Upper lobe of right lung (tissue), 1 donor: ENCODE results near the gene ABCA10. TPM values are rescaled to one million over a fixed set of nuclear protein-coding genes. Genes with fewer than 3 reads are reported as not detected.
"Not testable (repeated sequence)": the region's sequence is repeated elsewhere in the genome, so short reads cannot be mapped to it uniquely, and the experiment has no call there.

Source experiments
- ATAC-seq: fragments of 200-7000 bp; cut with Tn5 transposase; one replicate; pipeline ENCODE4 v1.9.1; 2020; ENCODE audit warnings: mild to moderate bottlenecking, moderate library complexity
- DNase-seq: peaks from one replicate; pipeline ENCODE4 v3.0.0-alpha.2; 2020
- H3K27ac ChIP-seq: fragments of 200-600 bp; one replicate; pipeline ENCODE4 v1.8.0; 2022
- H3K27me3 ChIP-seq: fragments of 200-600 bp; one replicate; pipeline ENCODE4 v1.8.0; 2022; ENCODE audit warnings: mild to moderate bottlenecking
- H3K36me3 ChIP-seq: fragments of 200-600 bp; one replicate; pipeline ENCODE4 v1.8.0; 2022
- H3K4me1 ChIP-seq: fragments of 200-600 bp; one replicate; pipeline ENCODE4 v1.8.0; 2022
- H3K4me3 ChIP-seq: fragments of 200-600 bp; one replicate; pipeline ENCODE4 v1.8.0; 2022; ENCODE audit warnings: mild to moderate bottlenecking
- H3K9me3 ChIP-seq: fragments of 200-600 bp; one replicate; pipeline ENCODE4 v1.8.0; 2022
- intact Hi-C: fragments of 100-400 bp; cut with DNase I; formaldehyde crosslinking; loops from one replicate; pipeline ENCODE4 v1.11.0; 2022
- total RNA-seq: library from RNA; stranded (reverse); fragmentation: NEBNext Ultra II Directional; extraction: Animal tissue kit (Norgen Biotek cat#: 25700); gene quantifications from one replicate; pipeline ENCODE4 v1.2.1, GENCODE V29; 2021
- TF ChIP-seq, protein P1 (sequence below): fragments of 200-600 bp; IDR thresholded peaks from one replicate; pipeline ENCODE4 v1.8.0; 2022; ENCODE audit warnings: antibody characterized with exemption
- donor health status: DM: no; HTN: yes; CAD: no; lungs with severe emphysema.

Gene ABCA10
- total RNA-seq, 1 donor from 2014 or later, result 9.2 TPM

DNA sequence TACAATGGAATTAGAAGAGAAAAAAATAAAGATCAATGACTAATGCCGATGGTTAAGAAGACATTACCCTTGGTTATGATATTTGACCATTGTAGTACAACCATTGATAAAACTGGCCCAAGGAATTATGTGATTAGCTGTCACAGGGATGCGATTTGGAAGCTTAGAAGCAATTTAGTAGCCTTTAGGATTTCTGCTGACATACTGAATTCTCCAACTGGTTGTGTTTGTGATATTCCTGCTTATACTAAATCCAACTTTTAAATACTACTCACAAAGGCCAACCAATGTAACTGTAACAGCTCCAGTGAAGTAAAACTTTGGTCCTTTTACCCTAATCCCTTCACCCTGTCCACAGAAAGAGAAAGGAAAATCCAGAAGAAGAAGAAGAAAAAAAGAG is 55.5 kb downstream of the ABCA10 start:
- intact Hi-C loops, result no loop called here
- H3K36me3 ChIP-seq, result peaks cover 4% of the 10 kb centered on the region

DNA sequence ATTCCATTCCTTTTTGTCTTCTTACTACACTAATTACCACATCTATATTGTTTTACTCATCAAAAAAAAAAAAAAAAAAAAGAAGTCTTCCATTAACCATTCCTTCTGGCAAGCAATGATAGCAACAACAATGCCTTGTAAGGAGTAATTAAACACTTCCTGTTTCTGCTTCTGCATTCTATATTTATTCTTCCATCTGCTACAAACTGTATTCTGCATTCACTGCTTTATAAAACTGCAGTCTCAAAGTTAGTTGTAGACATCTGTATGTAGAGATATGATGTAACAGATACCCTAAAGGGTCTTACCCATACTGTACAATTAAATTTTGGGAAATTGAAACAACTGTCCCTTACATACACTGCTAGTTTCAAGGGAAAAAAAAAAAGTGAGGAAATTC is 58.2 kb downstream of the ABCA10 start:
- Histone ChIP-seq H3K9me3 (no peaks in the 10 kb centered on the region), H3K27me3 (no peaks in the 10 kb centered on the region), H3K27ac (no peak overlapping the region), H3K4me1 (no peaks in the 10 kb centered on the region), H3K4me3 (no peak overlapping the region), H3K36me3 (peaks cover 4% of the 10 kb centered on the region)
- intact Hi-C loops, result no loop called here
- DNase-seq (no peak), ATAC-seq (no peak)
- TF ChIP-seq, protein P1, sequence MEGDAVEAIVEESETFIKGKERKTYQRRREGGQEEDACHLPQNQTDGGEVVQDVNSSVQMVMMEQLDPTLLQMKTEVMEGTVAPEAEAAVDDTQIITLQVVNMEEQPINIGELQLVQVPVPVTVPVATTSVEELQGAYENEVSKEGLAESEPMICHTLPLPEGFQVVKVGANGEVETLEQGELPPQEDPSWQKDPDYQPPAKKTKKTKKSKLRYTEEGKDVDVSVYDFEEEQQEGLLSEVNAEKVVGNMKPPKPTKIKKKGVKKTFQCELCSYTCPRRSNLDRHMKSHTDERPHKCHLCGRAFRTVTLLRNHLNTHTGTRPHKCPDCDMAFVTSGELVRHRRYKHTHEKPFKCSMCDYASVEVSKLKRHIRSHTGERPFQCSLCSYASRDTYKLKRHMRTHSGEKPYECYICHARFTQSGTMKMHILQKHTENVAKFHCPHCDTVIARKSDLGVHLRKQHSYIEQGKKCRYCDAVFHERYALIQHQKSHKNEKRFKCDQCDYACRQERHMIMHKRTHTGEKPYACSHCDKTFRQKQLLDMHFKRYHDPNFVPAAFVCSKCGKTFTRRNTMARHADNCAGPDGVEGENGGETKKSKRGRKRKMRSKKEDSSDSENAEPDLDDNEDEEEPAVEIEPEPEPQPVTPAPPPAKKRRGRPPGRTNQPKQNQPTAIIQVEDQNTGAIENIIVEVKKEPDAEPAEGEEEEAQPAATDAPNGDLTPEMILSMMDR, result no peak

More for the DNA sequence above, 55.5 kb downstream of the ABCA10 start:
- Histone ChIP-seq H3K9me3 (no peaks in the 10 kb centered on the region), H3K4me3 (no peak overlapping the region), H3K27me3 (no peaks in the 10 kb centered on the region), H3K4me1 (no peaks in the 10 kb centered on the region), H3K27ac (no peak overlapping the region)
- DNase-seq, result no peak
- no peak for ATAC-seq
- TF ChIP-seq, protein P1, result no peak

DNA sequence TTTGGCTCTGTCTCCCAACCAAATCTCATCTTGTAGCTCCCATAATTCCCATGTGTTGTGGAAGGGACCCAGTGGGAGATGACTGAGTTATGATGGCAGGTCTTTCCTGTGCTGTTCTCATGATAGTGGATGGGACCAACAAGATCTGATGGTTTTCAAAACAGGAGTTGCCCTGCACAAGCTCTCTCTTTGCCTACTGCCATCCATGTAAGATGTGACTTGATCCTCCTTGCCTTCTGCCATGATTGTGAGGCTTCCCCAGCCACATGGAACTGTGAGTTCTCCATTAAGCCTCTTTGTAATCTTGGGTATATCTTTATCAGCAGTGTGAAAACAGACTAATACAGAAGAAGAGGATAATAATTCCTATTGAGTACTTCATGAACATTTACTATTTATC is 60.0 kb downstream of the ABCA10 start:
- DNase-seq, H3K36me3 ChIP-seq, H3K27ac ChIP-seq, H3K9me3 ChIP-seq, H3K4me1 ChIP-seq, ATAC-seq, intact Hi-C loops, H3K27me3 ChIP-seq, H3K4me3 ChIP-seq: not testable (repeated sequence)

DNA sequence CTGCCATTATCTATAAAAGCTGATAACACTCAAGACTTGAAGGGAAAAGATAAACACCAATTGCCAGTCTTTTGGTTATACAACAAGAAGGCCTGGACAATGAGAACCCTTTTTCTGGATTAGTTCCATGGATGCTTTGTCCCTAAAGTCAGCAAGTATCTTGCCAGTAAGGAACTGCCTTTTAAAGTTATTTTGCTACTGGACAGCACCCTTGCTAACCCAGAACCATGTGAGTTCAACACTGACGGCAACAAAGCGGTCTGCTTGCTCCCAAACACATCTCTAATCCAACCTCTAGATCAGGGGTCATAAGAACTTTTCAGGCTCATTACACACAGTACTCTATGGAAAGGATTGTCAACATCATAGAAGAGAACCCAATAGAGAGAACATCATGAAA is 61.7 kb downstream of the ABCA10 start:
- TF ChIP-seq, protein P1, result no peak
- no peaks in the 10 kb centered on the region for H3K9me3 ChIP-seq
- H3K4me3 ChIP-seq, result no peak overlapping the region
- H3K27me3 ChIP-seq, result no peaks in the 10 kb centered on the region
- intact Hi-C loops, result no loop called here
- H3K36me3 ChIP-seq, result no peaks in the 10 kb centered on the region
- no peaks in the 10 kb centered on the region for H3K4me1 ChIP-seq
- no peak for DNase-seq
- H3K27ac ChIP-seq, result no peak overlapping the region
- ATAC-seq, result no peak

DNA sequence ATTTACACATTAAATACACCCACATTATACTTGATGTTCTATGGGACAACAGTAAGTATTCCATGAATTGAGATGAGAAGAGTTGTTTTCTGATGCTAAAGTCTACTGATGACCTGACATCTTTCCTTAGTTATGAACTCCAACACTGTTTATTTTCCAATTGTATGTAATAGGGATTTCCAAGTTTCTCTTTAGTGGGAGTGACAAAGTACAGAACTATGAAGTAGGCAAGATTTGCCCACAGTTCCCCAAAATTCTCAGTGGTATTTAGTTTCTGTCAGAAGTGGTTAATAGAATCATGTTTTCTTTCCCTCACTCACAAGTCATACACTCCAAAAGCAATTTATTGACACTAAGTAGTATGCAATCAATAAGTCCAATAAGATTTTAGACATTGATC is 64.4 kb downstream of the ABCA10 start:
- Histone ChIP-seq H3K27me3 (no peaks in the 10 kb centered on the region), H3K36me3 (no peaks in the 10 kb centered on the region), H3K27ac (no peak overlapping the region), H3K9me3 (no peaks in the 10 kb centered on the region), H3K4me3 (no peak overlapping the region), H3K4me1 (no peaks in the 10 kb centered on the region)
- TF ChIP-seq, protein P1, result no peak
- no peak for DNase-seq
- intact Hi-C loops, result no loop called here
- no peak for ATAC-seq

DNA sequence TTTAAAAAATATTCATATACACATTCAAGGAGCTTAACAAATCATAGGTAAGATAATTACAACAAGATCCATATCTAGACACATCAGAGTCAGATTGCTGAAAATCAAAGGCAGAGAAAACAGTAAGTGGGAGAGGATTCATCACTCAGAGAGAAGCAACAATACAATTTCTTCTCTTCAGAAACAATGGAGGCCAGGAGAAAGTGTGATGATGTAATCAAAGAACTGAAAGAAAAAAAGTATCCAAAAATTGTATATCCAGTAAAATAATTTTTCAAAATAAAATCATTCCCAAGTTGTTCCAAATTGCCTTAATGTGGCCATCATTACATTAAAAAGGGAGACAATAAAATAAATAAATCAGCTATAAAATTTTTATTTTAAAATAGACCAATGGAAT is 69.2 kb downstream of the ABCA10 start:
- no peak overlapping the region for H3K27ac ChIP-seq
- TF ChIP-seq, protein P1, result no peak
- no peaks in the 10 kb centered on the region for H3K36me3 ChIP-seq
- H3K4me3 ChIP-seq, result no peak overlapping the region
- H3K9me3 ChIP-seq, result no peaks in the 10 kb centered on the region
- no peak for ATAC-seq
- H3K27me3 ChIP-seq, result no peaks in the 10 kb centered on the region
- intact Hi-C loops, result no loop called here
- no peak for DNase-seq
- H3K4me1 ChIP-seq, result no peaks in the 10 kb centered on the region
